Activated CD8-positive, alpha-beta memory T cell treated with anti-CD3 and anti-CD28 coated beads, Interleukin-2, amount 50 U/mL, for 48 hours (primary cell): ENCODE results near the gene ANKK1.

Experiments
- DNase-seq: peaks from one replicate; pipeline ENCODE4 v3.0.0-alpha.2; 2020

Gene ANKK1

GRCh38 chr11:113411536-113411935, 24.0 kb downstream of the ANKK1 start:
- DNase-seq = no peak

DNA sequence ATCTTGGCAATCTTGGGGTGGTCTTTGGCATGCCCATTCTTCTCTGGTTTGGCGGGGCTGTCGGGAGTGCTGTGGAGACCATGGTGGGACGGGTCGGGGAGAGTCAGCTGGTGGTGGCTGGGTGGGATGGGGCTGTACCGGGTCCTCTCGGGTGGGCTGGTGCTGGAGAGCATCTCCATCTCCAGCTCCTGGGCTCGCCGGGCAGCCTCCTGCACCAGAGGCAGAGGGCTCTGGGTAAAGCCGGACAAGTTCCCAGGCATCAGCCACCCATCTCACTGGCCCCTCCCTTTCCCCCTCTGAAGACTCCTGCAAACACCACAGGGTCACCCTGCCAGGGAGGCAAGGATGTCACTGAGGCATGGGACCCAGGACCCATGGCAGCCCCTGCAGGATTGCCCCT, 25.1 kb downstream of the ANKK1 start:
- no peak for DNase-seq

DNA sequence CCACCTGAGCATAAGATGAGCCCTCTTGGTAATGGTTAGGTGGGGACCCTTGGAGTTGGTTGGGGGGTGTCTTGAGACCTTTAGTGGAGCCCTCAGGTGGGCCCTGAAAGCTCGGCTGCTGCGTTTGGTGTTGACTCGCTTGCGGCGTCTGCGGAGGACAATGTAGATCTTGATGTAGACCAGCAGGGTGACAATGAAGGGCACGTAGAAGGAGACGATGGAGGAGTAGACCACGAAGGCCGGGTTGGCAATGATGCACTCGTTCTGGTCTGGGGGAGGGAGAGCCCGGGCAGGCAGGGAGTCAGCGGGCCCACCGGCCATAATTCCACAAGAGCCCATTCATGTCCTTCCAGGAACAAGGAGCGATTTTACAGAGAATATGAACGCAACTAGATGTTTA, 27.8 kb downstream of the ANKK1 start:
- no peak for DNase-seq

- DNase-seq = no peak
These were observed 29.8 kb downstream of the ANKK1 start for GRCh38 chr11:113417428-113417827.

DNA sequence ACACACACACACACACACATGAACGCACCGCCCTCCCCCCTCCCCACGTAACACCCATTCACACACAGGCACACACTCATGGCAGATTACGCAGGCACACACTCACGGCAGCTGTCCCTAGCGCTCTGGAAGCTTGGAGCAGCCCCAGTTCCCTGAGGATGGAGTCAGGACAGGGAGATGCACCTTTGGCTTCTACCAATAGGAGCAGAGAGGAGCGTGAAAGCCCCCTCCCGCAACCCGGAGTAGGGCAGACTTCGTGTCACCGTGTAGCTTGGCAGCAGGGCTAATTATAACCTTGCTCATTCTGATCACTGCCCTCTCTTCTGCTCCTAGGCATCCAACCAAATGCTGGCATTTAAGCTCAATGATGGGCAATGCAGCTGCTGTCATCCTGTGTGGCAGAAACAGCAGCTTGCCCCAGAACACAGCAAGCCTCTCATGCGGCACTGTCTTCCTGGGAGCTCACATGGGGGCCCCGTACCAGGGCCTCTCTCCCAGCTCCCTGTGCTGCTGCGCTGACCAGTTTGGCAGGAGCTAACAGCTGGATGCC, 31.9 kb downstream of the ANKK1 start:
- DNase-seq = no peak

- DNase-seq = no peak
These were observed 33.2 kb downstream of the ANKK1 start for GRCh38 chr11:113420808-113421207.

GRCh38 chr11:113426686-113427085, 39.1 kb downstream of the ANKK1 start:
- no peak for DNase-seq

GRCh38 chr11:113431746-113432145, 44.2 kb downstream of the ANKK1 start:
- no peak for DNase-seq

DNA sequence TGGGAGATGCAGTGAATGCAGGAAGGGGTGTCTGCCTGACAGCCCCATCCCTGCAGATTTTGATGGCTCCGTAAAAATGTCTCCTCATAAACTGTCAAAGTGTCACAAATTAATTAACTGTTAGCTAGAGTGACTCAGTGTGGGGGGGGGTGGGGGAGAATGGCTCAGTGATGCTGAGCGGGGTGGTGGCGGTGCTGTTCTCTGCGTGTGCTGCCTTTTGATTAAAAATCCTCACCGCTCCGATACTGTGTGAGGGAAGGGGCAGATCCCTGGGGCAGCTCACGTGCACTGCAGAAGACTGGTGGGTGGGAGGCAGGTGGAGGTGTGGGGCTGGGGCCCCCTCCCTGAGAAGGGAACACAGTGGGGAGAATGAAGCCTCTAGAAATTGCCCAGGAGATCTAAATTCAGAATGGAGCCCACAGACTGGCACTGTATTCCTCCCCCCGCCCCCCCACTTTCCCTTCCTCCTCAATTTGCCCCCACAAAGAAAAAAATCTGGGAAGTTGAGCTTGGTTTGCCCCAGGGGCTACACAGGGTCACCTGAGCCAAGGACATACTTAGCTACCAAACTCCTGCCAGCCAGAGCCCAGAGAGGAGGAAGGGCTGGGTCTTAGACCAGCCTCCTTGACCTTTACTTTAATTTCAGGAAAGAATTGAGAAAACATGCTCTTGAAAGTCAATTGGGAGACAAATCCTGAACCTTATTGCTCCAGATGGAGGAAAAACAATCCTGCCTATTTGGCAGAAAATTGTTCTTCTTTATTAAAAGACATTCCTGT, 47.8 kb downstream of the ANKK1 start:
- DNase-seq = no peak

- DNase-seq = no peak
These were observed 49.2 kb downstream of the ANKK1 start for GRCh38 chr11:113436672-113437252.

DNA sequence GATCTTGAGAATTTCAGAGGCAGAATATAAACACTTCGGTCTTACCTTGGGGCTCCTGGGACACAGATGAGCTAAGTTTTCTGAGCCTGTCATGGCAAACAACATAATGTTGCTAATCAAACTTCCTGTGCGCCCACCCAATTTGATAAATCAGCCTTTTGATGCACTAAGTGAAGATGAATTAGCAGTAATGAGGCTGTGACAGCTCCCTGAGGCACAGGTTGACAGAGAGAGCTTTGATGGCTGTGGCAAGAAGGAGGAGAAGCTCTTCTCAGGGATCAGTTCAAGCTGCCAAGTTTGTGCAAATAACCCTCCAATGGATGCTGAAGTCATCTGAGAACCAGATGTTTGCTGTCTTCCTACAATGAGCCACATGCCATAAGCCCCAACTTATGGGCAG, 53.2 kb downstream of the ANKK1 start:
- no peak for DNase-seq

- no peak for DNase-seq
These were observed 57.0 kb downstream of the ANKK1 start for GRCh38 chr11:113444502-113445123.

DNA sequence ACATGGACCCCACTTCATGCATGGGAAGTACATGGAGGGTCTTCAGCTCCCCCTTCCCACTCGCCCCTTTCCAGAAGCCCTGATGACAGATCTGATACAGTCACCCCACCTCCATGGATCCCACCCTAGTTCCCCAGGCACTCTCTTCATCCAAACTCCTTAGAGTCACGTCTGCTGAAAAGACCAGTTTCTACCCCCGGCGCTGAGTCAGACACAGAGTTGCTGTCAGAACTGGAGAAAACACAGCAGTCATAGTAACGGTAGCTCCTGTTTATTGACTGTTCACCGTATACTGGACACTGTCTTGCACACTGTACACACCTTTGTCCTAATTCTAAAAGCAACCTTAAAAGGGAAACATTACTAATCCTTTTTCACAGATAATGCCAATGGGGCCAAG, 58.5 kb downstream of the ANKK1 start:
- no peak for DNase-seq

DNA sequence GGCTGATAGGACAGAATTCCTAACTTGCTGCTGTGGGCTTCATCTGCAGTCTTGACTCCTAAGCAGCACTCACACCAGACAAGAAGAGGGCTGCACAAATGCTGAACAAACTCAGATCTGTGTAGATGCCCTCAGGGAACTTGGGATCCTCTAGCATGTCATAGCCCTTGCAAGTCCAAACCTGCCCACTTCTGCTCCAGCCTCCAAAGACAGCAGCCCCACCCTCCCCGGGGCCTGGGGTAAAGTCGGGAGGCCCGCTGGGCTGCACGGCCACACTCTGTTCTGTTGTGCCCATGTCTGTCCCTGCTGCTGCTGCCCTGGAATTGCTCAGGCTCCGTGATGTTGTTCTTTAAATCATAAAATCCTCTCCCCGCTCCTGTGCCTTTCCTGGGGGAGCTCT, 59.4 kb downstream of the ANKK1 start:
- DNase-seq = no peak

DNA sequence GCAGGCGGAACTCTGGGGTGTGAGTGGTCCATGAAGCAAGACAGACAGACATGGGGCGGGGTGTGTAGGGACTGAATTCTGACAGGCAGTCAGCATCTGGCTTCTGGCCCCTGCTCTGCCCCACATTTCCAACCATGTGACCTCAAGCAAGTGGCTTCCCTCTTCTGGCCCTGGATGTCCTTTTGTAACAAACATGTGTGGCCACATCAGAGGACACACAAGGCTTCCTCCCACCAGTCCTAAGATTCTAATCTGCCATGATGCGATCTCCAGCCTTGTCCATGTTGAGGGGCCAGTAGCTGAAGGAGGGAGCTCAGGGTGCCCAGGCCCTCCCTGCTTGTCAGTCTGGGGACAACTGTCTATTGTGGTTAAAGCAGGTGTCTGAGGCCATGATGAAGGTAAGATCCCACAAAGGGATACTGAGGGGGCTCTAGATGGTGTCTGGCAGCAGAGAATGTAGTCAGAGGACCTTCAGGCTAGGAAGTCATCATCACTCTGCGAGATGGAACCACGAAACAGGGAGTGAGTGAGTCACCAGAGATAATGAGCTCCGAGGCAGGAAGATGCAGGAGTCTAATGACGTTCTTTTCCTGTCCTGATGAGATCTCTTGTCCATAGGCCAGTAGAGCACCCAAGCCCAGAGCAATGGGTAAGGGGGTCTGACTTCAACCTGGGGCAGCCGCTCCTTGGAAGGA, 60.2 kb downstream of the ANKK1 start:
- no peak for DNase-seq

DNA sequence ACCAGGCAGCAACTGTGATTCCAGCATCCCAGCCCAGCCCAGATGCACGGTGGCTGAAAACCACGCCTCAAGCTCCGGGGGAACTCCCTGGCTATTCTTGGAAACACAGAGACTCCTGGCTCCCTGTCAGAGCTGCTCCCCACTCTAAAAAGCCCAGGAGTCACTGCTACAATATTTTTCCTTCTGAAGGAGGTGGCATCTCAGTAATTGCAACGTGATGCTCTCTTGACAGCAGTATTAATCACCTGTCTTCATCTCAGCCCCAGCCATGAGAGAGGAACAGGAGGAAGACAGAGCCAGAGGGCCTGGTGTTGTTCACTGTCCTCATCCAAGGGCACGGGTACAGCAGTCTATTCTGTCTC, 60.7 kb downstream of the ANKK1 start:
- no peak for DNase-seq

DNA sequence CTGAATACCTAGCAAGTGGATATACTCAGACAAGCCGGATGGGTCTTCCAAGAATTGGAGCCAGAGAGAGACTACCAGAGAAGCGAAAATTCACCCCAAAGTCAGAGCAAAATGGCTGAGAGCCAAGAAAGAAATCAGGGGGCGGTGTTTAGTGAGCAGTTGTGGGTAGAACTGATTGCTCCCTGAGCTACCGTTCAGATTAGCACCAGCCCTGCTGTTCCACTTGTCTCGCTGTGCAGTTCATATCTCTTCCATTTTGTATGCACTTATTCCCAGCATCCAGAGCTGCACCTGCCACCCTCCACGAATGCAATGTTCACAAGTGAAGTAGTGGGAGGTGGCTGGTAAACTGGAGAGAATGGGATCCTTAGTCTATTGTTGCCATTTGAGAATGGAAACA, 62.2 kb downstream of the ANKK1 start:
- DNase-seq = no peak
